ENCODE results near the gene GATA3.
"Not testable (repeated sequence)": the region's sequence is repeated elsewhere in the genome, so short reads cannot be mapped to it uniquely, and the experiment has no call there.

GATA3 gene

DNA sequence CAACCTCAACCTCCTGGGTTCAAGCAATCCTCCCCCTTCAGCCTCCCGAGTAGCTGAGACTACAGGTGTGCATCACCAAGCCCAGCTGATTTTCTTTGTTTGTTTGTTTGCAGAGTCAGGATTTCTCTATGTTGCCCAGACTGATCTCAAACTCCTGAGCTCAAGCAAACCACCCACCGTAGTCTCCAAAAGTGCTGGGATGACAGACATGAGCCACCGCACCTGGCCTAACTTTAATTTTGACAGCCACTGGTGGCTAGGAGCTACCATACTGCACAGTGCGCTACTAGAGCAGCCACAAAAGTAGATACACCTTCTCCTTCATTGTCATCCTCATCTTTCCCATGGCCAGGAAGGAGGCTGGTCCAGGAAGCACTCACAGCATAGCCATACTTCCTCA lies 31.2 kb upstream of the GATA3 start:
- TF ChIP-seq CREB5 (CRISPR knock-in tag; IDR thresholded peaks at IDR 0.05; ENCODE audit: low read depth) (no peak), ISL1 (CRISPR knock-in tag; IDR thresholded peaks at IDR 0.05) (no peak), PPARA (CRISPR knock-in tag; IDR thresholded peaks at IDR 0.05; ENCODE audit: borderline replicate concordance) (no peak), GLIS3 (CRISPR knock-in tag; IDR thresholded peaks at IDR 0.05) (no peak), CSDC2 (CRISPR knock-in tag; IDR thresholded peaks at IDR 0.05) (no peak), BACH2 (CRISPR knock-in tag; IDR thresholded peaks at IDR 0.05; ENCODE audit: borderline replicate concordance) (no peak)
- ATAC-seq: no peak

DNA sequence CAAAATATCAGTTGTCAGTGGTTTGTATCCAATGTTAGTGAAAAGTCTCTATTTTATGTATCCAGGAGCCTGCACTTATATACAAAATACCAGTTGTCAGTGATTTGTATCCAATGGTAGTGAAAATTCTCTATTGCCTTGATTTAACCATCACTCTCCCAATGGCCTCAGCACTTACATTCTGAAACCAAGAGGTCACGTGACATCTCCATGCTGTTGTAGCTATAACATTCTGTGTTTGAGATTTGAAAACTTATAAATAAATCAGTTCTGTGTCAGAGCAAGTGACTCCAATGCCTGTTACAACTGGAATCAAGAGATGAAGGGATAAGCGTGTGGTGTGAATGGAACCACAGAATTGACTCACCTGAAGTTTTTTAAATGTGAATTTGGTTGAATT lies 30.6 kb upstream of the GATA3 start:
- TF ChIP-seq BACH2 (CRISPR knock-in tag; IDR thresholded peaks at IDR 0.05; ENCODE audit: borderline replicate concordance): no peak
- no peak for TF ChIP-seq TOX (CRISPR knock-in tag; IDR thresholded peaks at IDR 0.05; ENCODE audit: borderline replicate concordance)
- TF ChIP-seq ZFP30 (CRISPR knock-in tag; IDR thresholded peaks at IDR 0.05): no peak
- TF ChIP-seq CREB5 (CRISPR knock-in tag; IDR thresholded peaks at IDR 0.05; ENCODE audit: low read depth): no peak
- no peak for TF ChIP-seq OSR1 (CRISPR knock-in tag; IDR thresholded peaks at IDR 0.05)
- no peak for TF ChIP-seq ISL1 (CRISPR knock-in tag; IDR thresholded peaks at IDR 0.05)
- TF ChIP-seq PPARA (CRISPR knock-in tag; IDR thresholded peaks at IDR 0.05; ENCODE audit: borderline replicate concordance): no peak
- TF ChIP-seq ZC3H10 (CRISPR knock-in tag; IDR thresholded peaks at IDR 0.05): no peak
- ATAC-seq: no peak

DNA sequence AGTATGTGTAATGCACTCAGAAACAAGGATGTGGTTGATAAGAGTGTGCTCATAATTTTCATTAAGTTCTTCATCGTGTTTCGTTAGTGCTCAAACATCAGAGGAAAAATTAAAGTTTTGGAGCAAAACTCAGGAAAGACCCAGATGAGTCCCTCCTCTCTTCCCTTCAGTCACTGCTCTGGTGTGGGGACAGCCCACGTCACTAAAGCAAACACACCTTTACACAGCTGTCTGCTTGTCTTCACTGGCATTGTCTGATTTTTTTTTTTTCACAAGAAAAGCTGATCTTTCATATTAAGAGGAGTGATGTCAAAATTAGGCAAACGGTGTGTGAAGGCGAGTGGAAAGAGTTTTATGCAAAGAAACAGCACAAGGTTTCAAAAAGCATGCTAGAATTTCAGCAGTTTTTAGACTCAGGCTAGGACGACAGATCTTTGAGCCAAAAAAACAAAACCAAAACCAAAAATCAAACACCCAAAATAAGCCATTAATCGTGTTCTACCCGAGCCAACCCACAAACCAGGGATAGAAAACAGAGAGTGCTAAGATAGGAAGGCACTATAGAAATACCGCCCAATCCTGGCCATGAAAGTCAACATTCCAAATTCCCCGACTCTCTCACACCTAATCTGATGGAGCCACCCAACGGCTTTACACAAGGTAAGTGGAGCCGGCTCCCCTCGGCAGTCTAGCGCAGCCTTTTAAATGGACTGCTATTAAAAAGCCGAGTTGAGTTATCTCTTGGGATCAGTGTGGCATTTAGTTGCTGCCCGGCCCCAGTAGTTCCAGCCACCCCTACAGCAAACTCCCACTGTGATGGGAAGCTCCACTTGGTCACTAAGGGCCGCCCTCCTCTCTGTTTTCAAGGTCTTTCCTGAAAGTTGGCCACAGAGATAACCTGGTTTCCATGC lies 27.9 kb upstream of the GATA3 start:
- TF ChIP-seq CREB5 (CRISPR knock-in tag; IDR thresholded peaks at IDR 0.05; ENCODE audit: low read depth) (no peak), ZC3H10 (CRISPR knock-in tag; IDR thresholded peaks at IDR 0.05) (no peak), ZFP3 (CRISPR knock-in tag; IDR thresholded peaks at IDR 0.05) (no peak), BACH2 (CRISPR knock-in tag; IDR thresholded peaks at IDR 0.05; ENCODE audit: borderline replicate concordance) (no peak), PPARA (CRISPR knock-in tag; IDR thresholded peaks at IDR 0.05; ENCODE audit: borderline replicate concordance) (no peak), PATZ1 (CRISPR knock-in tag; IDR thresholded peaks at IDR 0.05; ENCODE audit: borderline replicate concordance) (no peak), OSR1 (CRISPR knock-in tag; IDR thresholded peaks at IDR 0.05) (no peak), CSRNP3 (CRISPR knock-in tag; IDR thresholded peaks at IDR 0.05) (no peak), CSDC2 (CRISPR knock-in tag; IDR thresholded peaks at IDR 0.05) (no peak), ZNF565 (CRISPR knock-in tag; conservative IDR thresholded peaks at IDR 0.05; ENCODE audit: low read depth) (no peak)
- TF ChIP-seq, protein P1, sequence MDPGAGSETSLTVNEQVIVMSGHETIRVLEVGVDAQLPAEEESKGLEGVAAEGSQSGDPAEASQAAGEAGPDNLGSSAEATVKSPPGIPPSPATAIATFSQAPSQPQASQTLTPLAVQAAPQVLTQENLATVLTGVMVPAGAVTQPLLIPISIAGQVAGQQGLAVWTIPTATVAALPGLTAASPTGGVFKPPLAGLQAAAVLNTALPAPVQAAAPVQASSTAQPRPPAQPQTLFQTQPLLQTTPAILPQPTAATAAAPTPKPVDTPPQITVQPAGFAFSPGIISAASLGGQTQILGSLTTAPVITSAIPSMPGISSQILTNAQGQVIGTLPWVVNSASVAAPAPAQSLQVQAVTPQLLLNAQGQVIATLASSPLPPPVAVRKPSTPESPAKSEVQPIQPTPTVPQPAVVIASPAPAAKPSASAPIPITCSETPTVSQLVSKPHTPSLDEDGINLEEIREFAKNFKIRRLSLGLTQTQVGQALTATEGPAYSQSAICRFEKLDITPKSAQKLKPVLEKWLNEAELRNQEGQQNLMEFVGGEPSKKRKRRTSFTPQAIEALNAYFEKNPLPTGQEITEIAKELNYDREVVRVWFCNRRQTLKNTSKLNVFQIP (CRISPR knock-in tag; IDR thresholded peaks at IDR 0.05; ENCODE audit: borderline replicate concordance, low read depth): no peak
- no peak for ATAC-seq

DNA sequence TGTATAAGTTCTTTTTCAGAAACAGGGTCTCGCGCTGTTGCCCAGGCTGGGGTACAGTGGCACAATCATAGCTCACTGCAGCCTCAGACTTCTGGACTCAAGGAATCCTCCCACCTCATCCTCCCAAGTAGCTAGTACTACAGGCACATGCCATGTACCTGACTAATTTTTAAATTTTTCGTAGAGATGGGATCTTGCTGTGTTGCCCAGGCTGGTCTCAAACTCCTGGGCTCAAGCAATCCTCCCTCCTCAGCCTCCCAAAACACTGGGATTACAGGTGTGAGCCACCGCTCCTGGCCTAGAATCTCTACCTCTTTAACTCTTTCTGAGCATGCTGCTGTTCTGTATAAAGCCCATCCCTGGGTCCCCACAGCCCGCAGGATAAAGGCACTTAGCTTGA lies 23.3 kb upstream of the GATA3 start:
- not testable (repeated sequence) for ATAC-seq

Data from SK-N-SH treated with all-trans-retinoic acid at 6 μM for 48 hours (cell line).